Femur (tissue), 1 donor: ENCODE measurements around the gene WDPCP.
"Not testable (repeated sequence)": the region's sequence is repeated elsewhere in the genome, so short reads cannot be mapped to it uniquely, and the experiment has no call there.

Experiments
- DNase-seq: peaks from one replicate; pipeline ENCODE4 v3.0.0-alpha.2; 2017

Gene WDPCP, protein sequence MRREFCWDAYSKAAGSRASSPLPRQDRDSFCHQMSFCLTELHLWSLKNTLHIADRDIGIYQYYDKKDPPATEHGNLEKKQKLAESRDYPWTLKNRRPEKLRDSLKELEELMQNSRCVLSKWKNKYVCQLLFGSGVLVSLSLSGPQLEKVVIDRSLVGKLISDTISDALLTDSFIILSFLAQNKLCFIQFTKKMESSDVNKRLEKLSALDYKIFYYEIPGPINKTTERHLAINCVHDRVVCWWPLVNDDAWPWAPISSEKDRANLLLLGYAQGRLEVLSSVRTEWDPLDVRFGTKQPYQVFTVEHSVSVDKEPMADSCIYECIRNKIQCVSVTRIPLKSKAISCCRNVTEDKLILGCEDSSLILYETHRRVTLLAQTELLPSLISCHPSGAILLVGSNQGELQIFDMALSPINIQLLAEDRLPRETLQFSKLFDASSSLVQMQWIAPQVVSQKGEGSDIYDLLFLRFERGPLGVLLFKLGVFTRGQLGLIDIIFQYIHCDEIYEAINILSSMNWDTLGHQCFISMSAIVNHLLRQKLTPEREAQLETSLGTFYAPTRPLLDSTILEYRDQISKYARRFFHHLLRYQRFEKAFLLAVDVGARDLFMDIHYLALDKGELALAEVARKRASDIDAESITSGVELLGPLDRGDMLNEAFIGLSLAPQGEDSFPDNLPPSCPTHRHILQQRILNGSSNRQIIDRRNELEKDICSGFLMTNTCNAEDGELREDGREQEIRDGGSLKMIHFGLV

DNA sequence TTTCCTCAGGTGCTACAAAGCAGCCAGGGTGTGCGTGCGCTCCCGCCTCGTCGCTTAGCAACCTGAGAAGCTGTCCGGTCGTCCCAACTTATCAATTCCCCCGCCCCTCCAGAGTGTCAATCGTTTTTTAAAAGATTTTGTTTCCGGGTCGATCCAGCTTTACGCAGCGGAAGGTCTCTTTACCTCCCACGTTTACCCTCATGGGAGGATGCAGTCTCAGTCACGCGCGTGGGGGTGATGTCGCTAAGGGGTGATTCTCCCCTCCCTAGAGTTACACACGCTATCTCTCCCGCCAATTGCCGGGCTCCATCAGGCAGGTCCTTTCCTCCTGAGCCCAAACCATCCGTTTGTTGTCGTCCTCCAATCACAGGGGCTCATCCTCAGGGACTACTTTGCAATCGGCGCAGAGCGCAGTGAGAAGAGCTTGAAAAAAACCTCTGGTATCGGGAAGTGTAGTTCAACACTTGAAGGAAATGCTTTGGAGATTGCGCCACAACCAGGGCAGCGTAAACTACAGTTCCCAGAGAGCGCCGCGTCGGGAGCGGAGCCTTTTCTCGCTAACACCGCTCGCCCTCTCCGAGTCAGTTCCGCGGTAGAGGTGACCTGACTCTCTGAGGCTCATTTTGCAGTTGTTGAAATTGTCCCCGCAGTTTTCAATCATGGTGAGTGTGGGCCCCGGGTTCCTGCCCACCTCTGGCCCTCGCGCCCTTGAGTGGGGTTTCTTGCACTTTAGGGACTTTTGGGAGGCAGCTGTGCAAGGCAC is at the start of gene WDPCP, which contains the start of gene MDH1:
Gene WDPCP, minus strand, starts transcription at position 93 of the 763 bp plus-strand sequence. CDS start 206 bp downstream, outside the sequence.
Gene MDH1, plus strand, starts transcription at position 579 of the 763 bp plus-strand sequence. Its CDS starts 81 bp downstream, at position 660.
- DNase-seq = peak; percentile 98

DNA sequence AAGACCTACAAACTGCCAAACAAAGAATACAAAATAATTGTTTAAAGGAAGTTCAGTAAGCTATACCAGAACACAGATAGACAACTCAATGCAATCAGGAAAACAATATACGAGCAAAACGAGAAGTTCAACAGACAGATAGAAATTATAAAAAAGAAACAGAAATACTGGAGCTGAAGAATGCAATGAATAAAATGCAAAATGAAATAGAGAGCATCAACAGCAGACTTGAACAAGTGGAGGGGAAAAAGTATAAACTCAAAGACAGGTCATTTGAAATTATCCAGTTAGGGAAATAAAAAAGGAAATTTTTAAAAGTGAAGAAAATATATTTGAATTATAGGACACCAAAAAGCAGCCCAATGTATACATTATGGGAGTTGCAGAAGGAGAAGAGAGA is 44.1 kb upstream of the WDPCP start:
- DNase-seq = no peak

DNA sequence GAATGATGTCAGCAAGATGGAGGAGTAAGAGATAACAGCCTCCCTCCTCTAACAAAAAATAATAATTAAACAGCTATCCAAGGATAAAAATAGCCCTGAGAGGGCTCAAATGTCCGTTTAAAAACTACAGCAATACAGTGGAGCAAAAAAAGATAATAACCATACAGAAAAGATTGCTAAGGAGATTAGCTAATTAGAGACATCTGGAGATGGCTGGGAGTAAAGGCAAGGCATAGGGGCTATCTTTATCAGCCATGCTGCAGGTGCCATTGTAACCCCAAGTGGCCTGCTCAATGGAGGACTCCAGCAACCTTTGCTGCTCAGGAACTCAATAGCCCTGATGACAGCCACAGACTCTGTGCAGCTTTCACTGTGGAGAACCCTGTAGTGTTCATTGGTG is 43.2 kb upstream of the WDPCP start:
- no peak for DNase-seq

DNA sequence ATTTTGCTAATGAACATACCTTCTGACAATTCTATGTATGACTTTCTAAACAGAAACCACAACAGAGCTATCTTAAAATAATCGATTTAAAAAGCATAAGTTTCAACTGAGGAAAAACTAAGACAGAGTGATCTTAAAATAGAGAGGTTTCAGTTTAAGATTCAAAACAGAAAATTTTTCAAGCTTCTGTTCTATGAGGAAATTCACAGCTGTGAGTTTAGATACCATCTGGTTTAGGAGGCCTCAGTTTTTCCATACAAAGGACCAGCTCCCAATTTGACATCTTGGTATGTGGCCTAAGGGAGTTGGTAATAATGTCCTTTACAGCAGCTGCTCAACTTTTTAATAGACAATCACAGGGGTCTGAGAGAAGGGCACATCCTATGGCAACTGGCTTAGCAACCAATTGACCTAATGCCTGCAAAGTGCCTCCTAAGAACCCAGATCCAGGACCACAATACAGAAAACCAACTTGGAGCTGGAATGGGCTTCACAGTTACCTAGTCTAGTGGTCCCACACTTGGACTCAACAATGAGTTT is 40.2 kb upstream of the WDPCP start:
- DNase-seq = no peak

DNA sequence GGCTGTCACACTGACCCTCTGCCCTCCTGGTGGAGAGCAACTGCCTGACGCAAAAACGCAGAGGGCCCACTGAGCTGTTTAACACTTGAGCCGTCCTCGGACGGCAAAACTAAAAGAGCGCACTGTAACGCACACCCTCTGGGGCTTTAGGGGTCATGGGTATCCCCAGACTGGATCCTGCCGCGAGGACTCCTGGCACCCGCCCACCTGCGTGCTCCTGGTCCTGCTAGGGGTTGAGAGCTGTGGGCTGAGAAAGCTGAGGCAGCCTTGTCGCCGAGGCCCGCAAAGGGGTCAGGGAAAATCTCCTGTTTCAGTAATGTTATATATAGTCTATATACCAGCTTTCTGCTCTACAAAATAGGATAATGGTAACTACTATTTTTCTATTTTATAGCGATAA is 39.6 kb upstream of the WDPCP start:
- DNase-seq = no peak

- not testable (repeated sequence) for DNase-seq
Observed at GRCh38 chr2:63623763-63624162, 35.5 kb upstream of the WDPCP start.

- DNase-seq = no peak
Observed at GRCh38 chr2:63622751-63623150, 34.5 kb upstream of the WDPCP start.

DNA sequence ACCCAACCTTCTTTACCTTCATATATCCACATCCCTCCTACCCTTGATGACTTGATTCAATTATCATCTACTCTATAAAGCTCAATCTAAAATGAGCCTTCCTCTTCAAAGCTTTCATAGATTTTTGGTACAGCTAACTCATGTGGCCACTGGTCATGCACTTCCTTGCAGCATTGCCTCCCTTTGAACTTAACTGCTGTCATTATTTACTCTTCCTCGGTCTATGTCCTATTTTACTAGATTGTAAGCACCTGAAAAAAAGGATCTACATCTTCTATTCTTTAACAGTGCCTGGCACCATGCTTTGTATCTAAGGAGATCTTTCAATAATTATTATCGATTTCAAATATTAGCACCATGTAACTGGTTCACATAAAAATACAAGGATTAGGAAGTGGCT is 31.1 kb upstream of the WDPCP start:
- no peak for DNase-seq

DNA sequence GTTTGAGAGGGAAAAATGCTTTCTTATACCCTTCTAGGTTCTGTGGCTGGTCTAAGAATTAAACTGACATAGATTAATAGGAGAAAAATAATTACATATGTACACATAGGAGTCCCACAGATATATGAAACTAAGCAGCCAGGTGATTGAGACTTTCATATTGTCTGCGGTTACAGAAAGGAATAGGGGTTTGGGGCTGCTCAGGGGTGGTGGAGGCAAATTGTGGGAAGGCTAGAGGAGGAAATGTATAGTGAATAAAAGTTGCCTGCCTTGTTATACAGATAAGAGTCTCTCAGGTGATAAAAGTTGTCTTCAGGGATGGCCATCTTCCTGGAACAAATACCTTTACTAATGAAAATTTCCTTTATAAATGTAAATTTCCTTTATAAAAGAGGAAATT is 29.1 kb upstream of the WDPCP start:
- DNase-seq = no peak

DNA sequence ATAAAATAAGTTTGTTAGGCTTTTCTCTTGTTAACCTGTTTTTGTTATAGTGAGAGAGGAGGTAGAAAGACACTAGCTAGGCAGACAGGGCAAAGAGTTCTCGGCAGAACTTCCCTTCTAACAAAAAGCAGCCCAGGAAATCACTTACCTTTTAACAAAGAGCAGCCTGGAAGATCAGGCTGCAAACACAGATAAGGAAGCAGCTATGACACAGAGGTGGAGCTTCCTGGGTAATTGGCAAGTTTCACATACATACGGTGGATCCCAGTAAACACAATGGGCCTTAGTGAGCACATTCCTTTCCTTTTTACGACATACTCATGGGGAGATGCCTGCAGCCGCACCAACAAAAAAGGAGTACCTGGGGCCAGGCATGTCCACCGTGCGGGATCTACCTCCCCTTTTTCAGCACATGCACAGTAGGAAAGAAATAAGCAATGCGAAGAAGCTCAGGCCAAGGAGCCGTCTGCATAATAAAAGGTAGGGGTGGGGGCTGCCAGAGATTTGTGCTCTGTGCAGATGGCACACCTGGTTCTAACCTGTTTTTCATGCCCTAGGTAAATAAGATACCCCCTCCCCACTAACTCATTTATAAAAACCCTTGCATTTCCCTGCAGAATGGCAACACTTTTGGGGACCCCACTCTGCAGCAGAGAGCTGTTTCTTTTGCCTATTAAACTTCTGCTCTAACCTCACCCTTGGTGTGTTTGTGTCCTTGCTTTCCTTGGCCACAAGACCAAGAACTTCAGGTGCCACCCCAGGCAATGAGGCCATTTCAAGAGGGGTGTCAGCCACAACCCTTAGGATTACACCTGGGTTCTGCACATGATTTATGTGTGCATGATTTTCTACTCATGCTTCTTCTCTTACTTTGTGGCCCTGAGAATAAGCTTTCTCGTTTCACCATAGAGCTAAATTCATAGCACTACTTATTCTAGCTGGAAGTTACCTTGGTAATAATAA is 27.0 kb upstream of the WDPCP start:
- DNase-seq = no peak

- no peak for DNase-seq
Observed at GRCh38 chr2:63614448-63614968, 26.2 kb upstream of the WDPCP start.

DNA sequence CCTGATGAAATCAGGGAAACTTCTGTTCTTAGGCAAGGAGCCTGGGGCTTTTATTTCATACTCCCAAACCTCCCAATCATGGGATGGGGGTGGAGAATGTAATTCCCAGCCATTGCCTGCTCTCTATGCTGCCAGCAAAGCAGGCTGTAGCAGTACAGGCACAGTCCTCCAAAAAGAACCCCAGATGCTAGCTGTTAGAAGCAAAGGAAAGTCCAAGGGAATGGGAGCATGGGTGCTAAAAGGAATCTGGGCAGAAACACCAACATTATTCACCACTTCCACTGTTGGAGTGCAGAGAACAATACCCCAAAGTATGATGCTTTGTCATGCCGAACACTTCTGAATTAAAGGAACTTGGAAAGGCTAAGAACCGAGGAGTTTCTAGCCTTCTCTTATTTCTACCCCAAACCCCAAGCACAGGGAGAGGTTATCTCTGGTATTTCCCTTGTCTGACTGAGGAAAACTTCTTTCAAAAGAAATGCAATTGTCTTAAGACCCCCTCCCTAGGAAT is 25.2 kb upstream of the WDPCP start:
- DNase-seq = no peak

GRCh38 chr2:63610525-63610924 is 22.2 kb upstream of the WDPCP start:
- no peak for DNase-seq

DNA sequence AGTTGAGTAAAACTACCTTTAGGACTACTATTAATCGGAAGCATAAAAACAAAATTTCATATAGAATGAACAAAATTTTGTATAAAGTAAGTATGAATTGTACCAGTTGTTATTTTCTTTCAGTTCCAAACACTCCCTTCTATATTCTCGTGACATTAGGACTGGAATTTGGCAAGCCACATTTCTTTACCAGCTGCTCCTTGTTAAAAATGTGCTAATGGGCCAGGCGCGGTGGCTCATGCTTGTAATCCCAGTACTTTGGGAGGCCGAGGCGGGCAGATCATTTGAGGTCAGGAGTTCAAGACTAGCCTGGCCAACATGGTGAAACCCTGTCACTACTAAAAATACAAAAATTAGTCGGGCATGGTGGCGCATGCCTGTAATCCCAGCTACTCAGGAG is 20.6 kb upstream of the WDPCP start:
- not testable (repeated sequence) for DNase-seq

DNA sequence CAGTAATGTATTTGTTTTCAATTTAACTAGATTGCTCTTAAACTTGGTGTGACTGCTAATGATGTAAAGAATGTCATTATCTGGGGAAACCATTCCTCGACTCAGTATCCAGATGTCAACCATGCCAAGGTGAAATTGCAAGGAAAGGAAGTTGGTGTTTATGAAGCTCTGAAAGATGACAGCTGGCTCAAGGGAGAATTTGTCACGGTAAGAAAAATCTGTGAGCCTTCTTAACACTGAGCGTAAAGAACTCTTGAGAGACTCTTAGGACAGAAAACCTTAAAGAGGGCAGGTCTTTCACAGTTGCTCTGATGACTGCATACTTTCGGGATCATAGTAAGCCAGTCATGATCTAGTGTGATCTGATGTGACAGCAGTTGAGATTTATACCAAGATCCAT is 16.4 kb upstream of the WDPCP start:
- no peak for DNase-seq

DNA sequence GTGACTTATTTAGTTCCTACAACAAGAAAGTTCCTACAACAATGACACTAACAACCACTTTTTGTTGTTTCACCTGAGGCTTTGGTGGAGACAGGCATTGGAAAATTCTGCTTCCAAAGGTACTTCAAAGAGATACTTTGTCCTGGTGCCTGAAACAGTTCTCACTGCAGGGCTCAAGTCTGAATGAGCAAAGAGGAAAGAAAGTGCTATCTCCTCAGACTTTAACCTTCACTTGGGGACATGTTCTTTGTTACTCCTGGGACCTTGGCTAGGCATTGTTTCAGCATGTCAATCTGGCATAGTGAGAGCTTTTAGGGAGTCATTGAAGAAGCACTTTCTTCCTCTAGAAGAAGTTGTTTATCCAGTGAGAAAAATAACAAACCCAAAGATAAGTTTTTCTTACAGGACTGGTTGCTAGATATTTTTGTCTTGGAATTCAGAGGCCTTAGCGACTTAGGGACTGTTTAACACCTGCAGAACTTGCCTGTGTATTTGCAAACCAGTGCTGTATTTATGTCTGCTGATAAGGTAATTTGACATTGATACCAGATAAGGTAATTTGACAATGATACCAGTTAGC is 12.7 kb upstream of the WDPCP start:
- no peak for DNase-seq

DNA sequence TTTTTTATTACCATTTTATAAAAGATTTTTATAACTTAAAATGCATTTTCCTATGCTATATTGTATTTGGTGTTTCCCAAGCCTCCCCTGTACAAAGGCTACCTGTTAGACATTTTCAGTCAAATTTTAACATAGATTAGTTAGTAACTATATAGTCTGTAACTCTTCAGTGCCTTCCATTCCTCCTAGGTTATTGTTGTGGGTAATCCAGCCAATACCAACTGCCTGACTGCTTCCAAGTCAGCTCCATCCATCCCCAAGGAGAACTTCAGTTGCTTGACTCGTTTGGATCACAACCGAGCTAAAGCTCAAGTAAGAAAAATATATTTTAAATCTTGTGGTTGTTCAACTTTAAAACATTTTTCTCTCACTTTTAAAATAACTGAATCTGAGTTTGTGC is 10.7 kb upstream of the WDPCP start:
- DNase-seq = no peak

DNA sequence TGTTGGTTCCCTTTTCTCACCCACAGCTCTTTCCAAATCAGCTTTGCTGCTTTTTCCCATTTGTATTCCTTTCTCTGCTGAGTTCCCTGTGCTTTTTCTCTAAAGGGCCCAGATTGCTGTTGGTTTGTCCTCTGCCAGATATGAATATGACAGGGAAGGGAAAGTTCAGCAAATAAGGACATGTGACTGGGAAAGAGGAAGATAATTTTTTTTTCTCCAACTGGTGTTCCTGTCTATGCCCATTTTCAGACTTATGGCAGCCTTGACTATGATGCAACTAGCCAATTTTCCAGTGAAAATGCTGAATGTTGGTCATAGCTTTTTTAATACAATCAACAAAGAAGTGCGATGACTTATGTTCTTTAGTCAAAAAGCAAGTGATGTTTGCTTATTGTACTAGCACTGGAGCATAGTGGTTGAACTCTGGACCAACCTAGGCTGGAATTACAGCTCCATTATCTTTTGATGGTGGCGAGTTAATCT is 8.2 kb upstream of the WDPCP start:
- DNase-seq = no peak

DNA sequence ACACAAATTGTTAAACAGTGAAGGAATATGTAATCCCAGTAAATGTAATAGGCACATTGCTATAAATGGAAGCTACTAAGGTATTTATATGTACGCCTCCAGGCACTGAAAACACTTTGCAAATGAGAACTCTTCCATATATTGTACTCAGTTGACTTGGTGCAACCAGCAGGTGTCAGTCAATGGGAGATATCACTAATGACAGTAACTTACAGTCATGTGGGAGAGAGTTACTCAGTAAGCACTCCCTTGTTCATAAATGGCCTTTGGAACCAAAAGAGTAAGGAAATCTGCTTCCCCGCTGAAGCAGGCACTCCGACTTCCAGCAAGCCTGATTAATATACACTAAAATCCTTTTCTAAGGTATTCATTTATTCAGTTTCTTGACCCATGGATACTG is 6.4 kb upstream of the WDPCP start:
- no peak for DNase-seq

DNA sequence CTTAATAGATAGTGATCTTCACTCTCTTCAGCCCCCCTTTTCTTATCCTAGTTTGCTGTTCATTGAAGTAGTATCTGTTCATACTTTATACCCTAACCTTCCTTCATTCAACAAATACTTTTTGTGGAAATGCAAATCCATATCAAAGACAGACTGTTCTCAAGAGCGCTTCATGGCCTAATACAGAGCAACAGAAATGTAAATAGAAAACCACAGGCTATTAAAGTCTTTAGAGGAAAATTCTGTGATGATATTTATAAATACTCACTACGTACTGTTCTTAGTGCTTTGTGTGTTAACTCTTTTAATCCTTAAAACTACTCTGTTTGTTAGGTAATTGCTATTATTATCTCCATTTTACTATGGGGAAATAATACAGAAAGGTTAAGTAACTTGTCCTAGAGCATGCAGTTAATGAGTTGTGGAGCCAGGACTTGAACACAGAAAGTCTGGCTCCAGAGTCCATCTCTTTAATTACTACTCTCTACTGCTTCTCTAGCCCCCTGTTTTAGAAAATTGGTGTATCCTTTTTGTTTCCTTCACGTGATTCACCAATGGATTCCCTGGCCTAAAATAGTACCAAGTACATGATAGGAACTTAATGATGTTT is 3.4 kb upstream of the WDPCP start:
- no peak for DNase-seq
